WTC11 (cell line): ENCODE measurements around the gene TNK1. TPM values are rescaled to one million over a fixed set of nuclear protein-coding genes. Genes with fewer than 3 reads are reported as not detected.
A peak's percentile ranks its signal among the peaks of the same experiment; 100 is the strongest.

Experiments
- ATAC-seq: fragments of 200-7000 bp; cut with Tn5 transposase; 2 replicates; pipeline ENCODE4 v1.10.0; 2021; ENCODE audit warnings: mild to moderate bottlenecking, moderate library complexity
- CTCF ChIA-PET: fragments of 300-600 bp; sonication (Branson Sonifier 250); formaldehyde crosslinking; loops from one replicate; lab custom pipeline; 2021; ENCODE audit warnings: antibody characterized with exemption; lab: Charles Lee
- POLR2A ChIA-PET: fragments of 350-600 bp; sonication (Branson Sonifier 250); formaldehyde crosslinking; loops from one replicate; lab custom pipeline; 2021; ENCODE audit warnings: antibody characterized with exemption; lab: Charles Lee
- DNase-seq: peaks from one replicate; pipeline ENCODE4 v3.0.0; 2021; ENCODE audit warnings: low spot score
- H3K27ac Mint-ChIP-seq: 2 replicates; pipeline ENCODE4 v1.8.0; 2021; ENCODE audit warnings: mixed read lengths
- H3K27me3 Mint-ChIP-seq: 2 replicates; pipeline ENCODE4 v1.8.0; 2021; ENCODE audit warnings: low read depth, mild to moderate bottlenecking, moderate library complexity, mixed read lengths
- H3K36me3 Mint-ChIP-seq: 2 replicates; pipeline ENCODE4 v1.8.0; 2021; ENCODE audit warnings: mixed read lengths
- H3K4me1 Mint-ChIP-seq: 2 replicates; pipeline ENCODE4 v1.8.0; 2022; ENCODE audit warnings: mixed read lengths
- H3K4me3 Mint-ChIP-seq: 2 replicates; pipeline ENCODE4 v1.8.0; 2021; ENCODE audit warnings: mild to moderate bottlenecking, moderate library complexity, mixed read lengths
- H3K9me3 Mint-ChIP-seq: 2 replicates; pipeline ENCODE4 v1.8.0; 2021; ENCODE audit warnings: mixed read lengths
- CREB1 ChIP-seq: sonication (generic); formaldehyde crosslinking; IDR thresholded peaks from 2 replicates; pipeline ENCODE4 v1.8.0; 2023; ENCODE audit warnings: mild to moderate bottlenecking, missing genetic modification reagents
- CREM ChIP-seq: sonication (generic); formaldehyde crosslinking; IDR thresholded peaks from 2 replicates; pipeline ENCODE4 v1.8.1; 2022; ENCODE audit warnings: mild to moderate bottlenecking, missing genetic modification reagents, moderate library complexity
- ESRRA ChIP-seq: sonication (generic); formaldehyde crosslinking; IDR thresholded peaks from 2 replicates; pipeline ENCODE4 v1.8.1; 2022; ENCODE audit warnings: mild to moderate bottlenecking, missing genetic modification reagents, borderline replicate concordance
- FOXP4 ChIP-seq: sonication (generic); formaldehyde crosslinking; IDR thresholded peaks from 2 replicates; pipeline ENCODE4 v1.8.0; 2022; ENCODE audit warnings: mild to moderate bottlenecking, missing genetic modification reagents
- GTF2I ChIP-seq: fragments of 250-450 bp; sonication (Bioruptor Pico); conservative IDR thresholded peaks from 2 replicates; pipeline ENCODE4 v1.4.0; 2021; ENCODE audit warnings: mild to moderate bottlenecking
- IRF2 ChIP-seq: sonication (generic); formaldehyde crosslinking; IDR thresholded peaks from 2 replicates; pipeline ENCODE4 v1.8.0; 2022; ENCODE audit warnings: low read depth, missing genetic modification reagents, borderline replicate concordance
- NFATC4 ChIP-seq: fragments of 250-450 bp; sonication (Bioruptor Pico); IDR thresholded peaks from 2 replicates; pipeline ENCODE4 v1.9.0; 2021; ENCODE audit warnings: mild to moderate bottlenecking
- NR2C2 ChIP-seq: sonication (generic); formaldehyde crosslinking; IDR thresholded peaks from 2 replicates; pipeline ENCODE4 v1.8.0; 2022; ENCODE audit warnings: mild to moderate bottlenecking, missing genetic modification reagents
- PRDM15 ChIP-seq: sonication (generic); formaldehyde crosslinking; IDR thresholded peaks from 2 replicates; pipeline ENCODE4 v1.8.0; 2022; ENCODE audit warnings: missing genetic modification reagents
- SMAD3 ChIP-seq: sonication (generic); formaldehyde crosslinking; IDR thresholded peaks from 2 replicates; pipeline ENCODE4 v1.8.0; 2022; ENCODE audit warnings: missing genetic modification reagents, mild to moderate bottlenecking, borderline replicate concordance
- TEAD4 ChIP-seq: sonication (generic); formaldehyde crosslinking; IDR thresholded peaks from 2 replicates; pipeline ENCODE4 v1.8.0; 2022; ENCODE audit warnings: mild to moderate bottlenecking, missing genetic modification reagents
- ZNF121 ChIP-seq: sonication (generic); formaldehyde crosslinking; IDR thresholded peaks from 2 replicates; pipeline ENCODE4 v1.8.0; 2023; ENCODE audit warnings: missing genetic modification reagents
- ZNF138 ChIP-seq: sonication (generic); formaldehyde crosslinking; conservative IDR thresholded peaks from 2 replicates; pipeline ENCODE4 v1.8.1; 2022; ENCODE audit warnings: mild to moderate bottlenecking, moderate library complexity, missing genetic modification reagents
- ZNF317 ChIP-seq: sonication (generic); formaldehyde crosslinking; IDR thresholded peaks from 2 replicates; pipeline ENCODE4 v1.8.1; 2023; ENCODE audit warnings: low read depth, mild to moderate bottlenecking, moderate library complexity, missing genetic modification reagents, borderline replicate concordance
- ZNF396 ChIP-seq: fragments of 250-450 bp; sonication (Bioruptor Pico); IDR thresholded peaks from 2 replicates; pipeline ENCODE4 v1.8.0; 2021; ENCODE audit warnings: mild to moderate bottlenecking, moderate library complexity, borderline replicate concordance
- total RNA-seq: library from RNA; stranded (reverse); gene quantifications from 3 replicates; pipeline ENCODE4 v1.2.3, GENCODE V29; 2021
- TF ChIP-seq, protein P1 (sequence below): sonication (generic); formaldehyde crosslinking; IDR thresholded peaks from 2 replicates; pipeline ENCODE4 v1.8.0; 2023; ENCODE audit warnings: missing genetic modification reagents, mild to moderate bottlenecking, borderline replicate concordance
- TF ChIP-seq, protein P2 (sequence below): sonication (generic); formaldehyde crosslinking; IDR thresholded peaks from 2 replicates; pipeline ENCODE4 v1.8.1; 2023; ENCODE audit warnings: mild to moderate bottlenecking, missing genetic modification reagents
- TF ChIP-seq, protein P3 (sequence below): sonication (generic); formaldehyde crosslinking; IDR thresholded peaks from 2 replicates; pipeline ENCODE4 v1.8.1; 2023; ENCODE audit warnings: mild to moderate bottlenecking, moderate library complexity, missing genetic modification reagents
- TF ChIP-seq, protein P4 (sequence below): fragments of 250-450 bp; sonication (Bioruptor Pico); IDR thresholded peaks from 2 replicates; pipeline ENCODE4 v1.9.0; 2021; ENCODE audit warnings: moderate library complexity, mild to moderate bottlenecking, inconsistent platforms, borderline replicate concordance
- TF ChIP-seq, protein P5 (sequence below): sonication (generic); formaldehyde crosslinking; IDR thresholded peaks from 2 replicates; pipeline ENCODE4 v1.8.0; 2022; ENCODE audit warnings: mild to moderate bottlenecking, missing genetic modification reagents

The TNK1 gene
- total RNA-seq, 1 experiment from 2014 or later, result 9.3 TPM

DNA sequence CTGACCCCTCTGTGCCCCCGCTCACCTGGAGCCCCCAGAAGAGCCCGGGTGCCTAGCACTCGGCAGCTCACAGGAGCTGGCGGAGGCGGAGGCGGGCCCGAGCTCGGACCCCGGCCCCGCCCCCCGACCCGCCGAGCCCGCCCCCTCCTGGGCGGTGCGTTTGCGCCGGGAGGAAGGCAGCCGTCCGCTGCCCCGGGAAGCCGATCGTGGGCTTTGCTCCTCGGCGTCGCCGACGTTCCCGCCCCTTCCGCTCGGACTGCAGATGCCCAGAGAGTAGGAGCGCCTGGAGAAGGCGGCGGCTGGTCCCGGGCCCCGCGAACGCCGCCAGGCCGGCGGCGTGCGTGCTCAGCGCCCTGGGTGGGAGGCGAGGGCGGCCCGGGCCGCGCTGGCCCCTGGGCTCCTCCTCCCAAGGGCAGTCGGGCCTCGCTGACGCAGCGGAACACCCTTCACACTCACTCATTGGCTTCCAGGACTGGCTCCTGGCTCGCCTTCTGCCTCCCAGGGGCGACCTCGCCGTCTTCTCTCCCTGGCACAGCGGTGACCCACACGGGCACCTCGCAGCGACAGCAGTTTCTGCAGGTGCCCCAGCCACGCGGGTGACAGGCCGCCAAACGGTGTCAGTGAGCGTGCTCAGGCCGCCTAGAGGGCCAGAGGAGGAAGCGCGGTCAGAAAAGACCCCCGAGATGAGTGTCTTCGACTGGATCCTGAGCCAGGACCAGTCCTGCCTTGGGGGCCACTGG is 13.7 kb downstream of the TNK1 start, which contains the start of gene PLSCR3:
PLSCR3 (minus strand) TSS at position 74 of the 740 bp plus-strand sequence. CDS start 415 bp downstream, outside the sequence.
- ATAC-seq (peak; percentile 78), DNase-seq (peak; percentile 87)
- ChIA-PET POLR2A (interaction anchor here (0.9 to 2.1 kb wide), 4 partner anchors 9 to 18 kb away, joined by 3 to 10 read pairs (median 6); partner anchors contain the start of gene TMEM256), CTCF (interaction anchor here (0.6 to 4.1 kb wide), 34 partner anchors 9 to 323 kb away, joined by 3 to 59 read pairs (median 7); partner anchors contain the start of genes ACAP1, CHRNB1, FGF11 and NLGN2)
- Mint-ChIP-seq H3K4me1 (peaks cover 11% of the 10 kb centered on the region), H3K27ac (peak within 1 kb of the TSS; percentile 85), H3K27me3 (no peaks in the 10 kb centered on the region; the same call in 1 of the 2 replicates), H3K4me3 (peak within 1 kb of the TSS; percentile 90), H3K9me3 (no peaks in the 10 kb centered on the region), H3K36me3 (peaks cover 13% of the 10 kb centered on the region)
- no peak for TF ChIP-seq CREB1 (CRISPR knock-in tag)
- no peak for TF ChIP-seq SMAD3 (CRISPR knock-in tag)
- TF ChIP-seq IRF2, result no peak
- TF ChIP-seq NFATC4 (CRISPR knock-in tag), result no peak
- TF ChIP-seq ZNF317, result 0 out of 2 replicates have a peak, but pooled peaks have one; percentile 48
- TF ChIP-seq PRDM15 (CRISPR knock-in tag), result no peak
- no peak for TF ChIP-seq ZNF138 (CRISPR knock-in tag)
- TF ChIP-seq CREM (CRISPR knock-in tag), result no peak
- TF ChIP-seq, protein P1, sequence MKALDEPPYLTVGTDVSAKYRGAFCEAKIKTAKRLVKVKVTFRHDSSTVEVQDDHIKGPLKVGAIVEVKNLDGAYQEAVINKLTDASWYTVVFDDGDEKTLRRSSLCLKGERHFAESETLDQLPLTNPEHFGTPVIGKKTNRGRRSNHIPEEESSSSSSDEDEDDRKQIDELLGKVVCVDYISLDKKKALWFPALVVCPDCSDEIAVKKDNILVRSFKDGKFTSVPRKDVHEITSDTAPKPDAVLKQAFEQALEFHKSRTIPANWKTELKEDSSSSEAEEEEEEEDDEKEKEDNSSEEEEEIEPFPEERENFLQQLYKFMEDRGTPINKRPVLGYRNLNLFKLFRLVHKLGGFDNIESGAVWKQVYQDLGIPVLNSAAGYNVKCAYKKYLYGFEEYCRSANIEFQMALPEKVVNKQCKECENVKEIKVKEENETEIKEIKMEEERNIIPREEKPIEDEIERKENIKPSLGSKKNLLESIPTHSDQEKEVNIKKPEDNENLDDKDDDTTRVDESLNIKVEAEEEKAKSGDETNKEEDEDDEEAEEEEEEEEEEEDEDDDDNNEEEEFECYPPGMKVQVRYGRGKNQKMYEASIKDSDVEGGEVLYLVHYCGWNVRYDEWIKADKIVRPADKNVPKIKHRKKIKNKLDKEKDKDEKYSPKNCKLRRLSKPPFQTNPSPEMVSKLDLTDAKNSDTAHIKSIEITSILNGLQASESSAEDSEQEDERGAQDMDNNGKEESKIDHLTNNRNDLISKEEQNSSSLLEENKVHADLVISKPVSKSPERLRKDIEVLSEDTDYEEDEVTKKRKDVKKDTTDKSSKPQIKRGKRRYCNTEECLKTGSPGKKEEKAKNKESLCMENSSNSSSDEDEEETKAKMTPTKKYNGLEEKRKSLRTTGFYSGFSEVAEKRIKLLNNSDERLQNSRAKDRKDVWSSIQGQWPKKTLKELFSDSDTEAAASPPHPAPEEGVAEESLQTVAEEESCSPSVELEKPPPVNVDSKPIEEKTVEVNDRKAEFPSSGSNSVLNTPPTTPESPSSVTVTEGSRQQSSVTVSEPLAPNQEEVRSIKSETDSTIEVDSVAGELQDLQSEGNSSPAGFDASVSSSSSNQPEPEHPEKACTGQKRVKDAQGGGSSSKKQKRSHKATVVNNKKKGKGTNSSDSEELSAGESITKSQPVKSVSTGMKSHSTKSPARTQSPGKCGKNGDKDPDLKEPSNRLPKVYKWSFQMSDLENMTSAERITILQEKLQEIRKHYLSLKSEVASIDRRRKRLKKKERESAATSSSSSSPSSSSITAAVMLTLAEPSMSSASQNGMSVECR (CRISPR knock-in tag), result peak; percentile 68; the same call in 1 of the 2 replicates
- TF ChIP-seq, protein P2, sequence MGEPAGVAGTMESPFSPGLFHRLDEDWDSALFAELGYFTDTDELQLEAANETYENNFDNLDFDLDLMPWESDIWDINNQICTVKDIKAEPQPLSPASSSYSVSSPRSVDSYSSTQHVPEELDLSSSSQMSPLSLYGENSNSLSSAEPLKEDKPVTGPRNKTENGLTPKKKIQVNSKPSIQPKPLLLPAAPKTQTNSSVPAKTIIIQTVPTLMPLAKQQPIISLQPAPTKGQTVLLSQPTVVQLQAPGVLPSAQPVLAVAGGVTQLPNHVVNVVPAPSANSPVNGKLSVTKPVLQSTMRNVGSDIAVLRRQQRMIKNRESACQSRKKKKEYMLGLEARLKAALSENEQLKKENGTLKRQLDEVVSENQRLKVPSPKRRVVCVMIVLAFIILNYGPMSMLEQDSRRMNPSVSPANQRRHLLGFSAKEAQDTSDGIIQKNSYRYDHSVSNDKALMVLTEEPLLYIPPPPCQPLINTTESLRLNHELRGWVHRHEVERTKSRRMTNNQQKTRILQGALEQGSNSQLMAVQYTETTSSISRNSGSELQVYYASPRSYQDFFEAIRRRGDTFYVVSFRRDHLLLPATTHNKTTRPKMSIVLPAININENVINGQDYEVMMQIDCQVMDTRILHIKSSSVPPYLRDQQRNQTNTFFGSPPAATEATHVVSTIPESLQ (CRISPR knock-in tag), result no peak
- TF ChIP-seq, protein P3, sequence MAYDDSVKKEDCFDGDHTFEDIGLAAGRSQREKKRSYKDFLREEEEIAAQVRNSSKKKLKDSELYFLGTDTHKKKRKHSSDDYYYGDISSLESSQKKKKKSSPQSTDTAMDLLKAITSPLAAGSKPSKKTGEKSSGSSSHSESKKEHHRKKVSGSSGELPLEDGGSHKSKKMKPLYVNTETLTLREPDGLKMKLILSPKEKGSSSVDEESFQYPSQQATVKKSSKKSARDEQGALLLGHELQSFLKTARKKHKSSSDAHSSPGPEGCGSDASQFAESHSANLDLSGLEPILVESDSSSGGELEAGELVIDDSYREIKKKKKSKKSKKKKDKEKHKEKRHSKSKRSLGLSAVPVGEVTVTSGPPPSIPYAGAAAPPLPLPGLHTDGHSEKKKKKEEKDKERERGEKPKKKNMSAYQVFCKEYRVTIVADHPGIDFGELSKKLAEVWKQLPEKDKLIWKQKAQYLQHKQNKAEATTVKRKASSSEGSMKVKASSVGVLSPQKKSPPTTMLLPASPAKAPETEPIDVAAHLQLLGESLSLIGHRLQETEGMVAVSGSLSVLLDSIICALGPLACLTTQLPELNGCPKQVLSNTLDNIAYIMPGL, result no peak
- TF ChIP-seq FOXP4 (CRISPR knock-in tag), result peak; percentile 11; the same call in 1 of the 2 replicates
- no peak; the same call in 1 of the 2 replicates for TF ChIP-seq ESRRA (CRISPR knock-in tag)
- TF ChIP-seq TEAD4 (CRISPR knock-in tag), result no peak
- TF ChIP-seq, protein P4, sequence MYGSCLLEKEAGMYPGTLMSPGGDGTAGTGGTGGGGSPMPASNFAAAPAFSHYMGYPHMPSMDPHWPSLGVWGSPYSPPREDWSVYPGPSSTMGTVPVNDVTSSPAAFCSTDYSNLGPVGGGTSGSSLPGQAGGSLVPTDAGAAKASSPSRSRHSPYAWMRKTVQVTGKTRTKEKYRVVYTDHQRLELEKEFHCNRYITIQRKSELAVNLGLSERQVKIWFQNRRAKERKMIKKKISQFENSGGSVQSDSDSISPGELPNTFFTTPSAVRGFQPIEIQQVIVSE, result no peak
- TF ChIP-seq ZNF396 (CRISPR knock-in tag), result no peak
- no peak for TF ChIP-seq GTF2I (CRISPR knock-in tag)
- no peak for TF ChIP-seq ZNF121 (CRISPR knock-in tag)
- no peak for TF ChIP-seq NR2C2 (CRISPR knock-in tag)
- TF ChIP-seq, protein P5, sequence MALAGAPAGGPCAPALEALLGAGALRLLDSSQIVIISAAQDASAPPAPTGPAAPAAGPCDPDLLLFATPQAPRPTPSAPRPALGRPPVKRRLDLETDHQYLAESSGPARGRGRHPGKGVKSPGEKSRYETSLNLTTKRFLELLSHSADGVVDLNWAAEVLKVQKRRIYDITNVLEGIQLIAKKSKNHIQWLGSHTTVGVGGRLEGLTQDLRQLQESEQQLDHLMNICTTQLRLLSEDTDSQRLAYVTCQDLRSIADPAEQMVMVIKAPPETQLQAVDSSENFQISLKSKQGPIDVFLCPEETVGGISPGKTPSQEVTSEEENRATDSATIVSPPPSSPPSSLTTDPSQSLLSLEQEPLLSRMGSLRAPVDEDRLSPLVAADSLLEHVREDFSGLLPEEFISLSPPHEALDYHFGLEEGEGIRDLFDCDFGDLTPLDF (CRISPR knock-in tag), result no peak
